ENCODE measurements around the gene SHLD1.

SHLD1 gene

GRCh38 chr20:5865604-5866003 is 115.4 kb downstream of the SHLD1 start:
- Histone ChIP-seq H3K4me1 (ENCODE audit: control insufficient read depth in 1 of 2, insufficient read depth in 2 of 2, low read length in 2 of 2) (no peaks in the 10 kb centered on the region), H3K9me3 (ENCODE audit: insufficient read depth, low read depth, low read length) (no peaks in the 10 kb centered on the region), H4K12ac (ENCODE audit: low read depth, low read length) (no peak overlapping the region), H3K14ac (ENCODE audit: low read length) (no peak overlapping the region), H3K4me3 (ENCODE audit: low read depth, low read length) (no peak overlapping the region), H2BK12ac (ENCODE audit: low read length) (no peak overlapping the region), H2BK120ac (ENCODE audit: insufficient read depth, low read length, poor library complexity) (no peak overlapping the region), H3K9ac (ENCODE audit: low read length) (no peak overlapping the region), H3K27me3 (ENCODE audit: insufficient read depth, low read length) (no peaks in the 10 kb centered on the region), H4K8ac (ENCODE audit: low read depth, low read length) (no peak overlapping the region), H2AK5ac (ENCODE audit: low read length) (no peak overlapping the region), H3K18ac (ENCODE audit: low read length) (no peak overlapping the region), H4K91ac (ENCODE audit: low read depth, low read length) (no peak overlapping the region), H3K79me2 (ENCODE audit: control insufficient read depth, insufficient read depth, low read length, poor library complexity) (no peaks in the 10 kb centered on the region), H3K4me2 (ENCODE audit: low read length) (no peak overlapping the region), H3K27ac (ENCODE audit: low read depth, low read length) (no peak overlapping the region), H3K23ac (ENCODE audit: low read length) (no peak overlapping the region), H2AFZ (ENCODE audit: insufficient read depth, low read length, poor library complexity) (no peak overlapping the region), H3K4ac (ENCODE audit: low read depth, low read length) (no peak overlapping the region), H2BK5ac (ENCODE audit: low read depth, low read length, poor library complexity) (no peak overlapping the region), H3K79me1 (ENCODE audit: low read length) (no peaks in the 10 kb centered on the region), H3K36me3 (ENCODE audit: control insufficient read depth in 1 of 2, insufficient read depth in 2 of 2, low read length in 2 of 2) (no peaks in the 10 kb centered on the region)
- no CpG with 5 or more reads among the region's 2 CpGs for WGBS (ENCODE audit: extremely low coverage, insufficient coverage, insufficient read length)
- DNase-seq = no peak

- WGBS (ENCODE audit: extremely low coverage, insufficient coverage, insufficient read length) = no CpG with 5 or more reads among the region's 4 CpGs
- H3K27ac ChIP-seq (ENCODE audit: low read depth, low read length) = no peak overlapping the region
Measured at GRCh38 chr20:5870568-5870981, 120.4 kb downstream of the SHLD1 start.

GRCh38 chr20:5871459-5872410 is 121.5 kb downstream of the SHLD1 start:
- H3K27me3 ChIP-seq (ENCODE audit: insufficient read depth, low read length) = no peaks in the 10 kb centered on the region
- no peak overlapping the region for H3K18ac ChIP-seq (ENCODE audit: low read length)
- H3K23ac ChIP-seq (ENCODE audit: low read length) = no peak overlapping the region
- no peak overlapping the region for H2BK120ac ChIP-seq (ENCODE audit: insufficient read depth, low read length, poor library complexity)
- WGBS (ENCODE audit: extremely low coverage, insufficient coverage, insufficient read length) = no CpG with 5 or more reads among the region's 6 CpGs
- H3K79me2 ChIP-seq (ENCODE audit: control insufficient read depth, insufficient read depth, low read length, poor library complexity) = no peaks in the 10 kb centered on the region
- no peaks in the 10 kb centered on the region for H3K4me1 ChIP-seq (ENCODE audit: control insufficient read depth in 1 of 2, insufficient read depth in 2 of 2, low read length in 2 of 2)
- no peak overlapping the region for H3K27ac ChIP-seq (ENCODE audit: low read depth, low read length)
- no peak overlapping the region for H3K4me3 ChIP-seq (ENCODE audit: low read depth, low read length)
- no peak overlapping the region for H3K4me2 ChIP-seq (ENCODE audit: low read length)
- no peak overlapping the region for H4K91ac ChIP-seq (ENCODE audit: low read depth, low read length)
- no peak overlapping the region for H3K14ac ChIP-seq (ENCODE audit: low read length)
- H2BK5ac ChIP-seq (ENCODE audit: low read depth, low read length, poor library complexity) = no peak overlapping the region
- H3K9me3 ChIP-seq (ENCODE audit: insufficient read depth, low read depth, low read length) = no peaks in the 10 kb centered on the region
- no peaks in the 10 kb centered on the region for H3K36me3 ChIP-seq (ENCODE audit: control insufficient read depth in 1 of 2, insufficient read depth in 2 of 2, low read length in 2 of 2)
- H2AFZ ChIP-seq (ENCODE audit: insufficient read depth, low read length, poor library complexity) = no peak overlapping the region
- H2BK12ac ChIP-seq (ENCODE audit: low read length) = no peak overlapping the region
- no peak overlapping the region for H3K9ac ChIP-seq (ENCODE audit: low read length)
- H3K4ac ChIP-seq (ENCODE audit: low read depth, low read length) = no peak overlapping the region
- no peak overlapping the region for H4K12ac ChIP-seq (ENCODE audit: low read depth, low read length)
- H2AK5ac ChIP-seq (ENCODE audit: low read length) = no peak overlapping the region
- H3K79me1 ChIP-seq (ENCODE audit: low read length) = no peaks in the 10 kb centered on the region
- no peak overlapping the region for H4K8ac ChIP-seq (ENCODE audit: low read depth, low read length)
- DNase-seq = no peak

More at GRCh38 chr20:5870568-5870981, 120.4 kb downstream of the SHLD1 start:
- H3K4me3 ChIP-seq (ENCODE audit: low read depth, low read length) = no peak overlapping the region
- no peak overlapping the region for H3K9ac ChIP-seq (ENCODE audit: low read length)
- H3K36me3 ChIP-seq (ENCODE audit: control insufficient read depth in 1 of 2, insufficient read depth in 2 of 2, low read length in 2 of 2) = no peaks in the 10 kb centered on the region
- no peaks in the 10 kb centered on the region for H3K79me2 ChIP-seq (ENCODE audit: control insufficient read depth, insufficient read depth, low read length, poor library complexity)
- no peak overlapping the region for H4K91ac ChIP-seq (ENCODE audit: low read depth, low read length)
- no peak for DNase-seq
- H2BK5ac ChIP-seq (ENCODE audit: low read depth, low read length, poor library complexity) = no peak overlapping the region
- no peaks in the 10 kb centered on the region for H3K27me3 ChIP-seq (ENCODE audit: insufficient read depth, low read length)
- H3K9me3 ChIP-seq (ENCODE audit: insufficient read depth, low read depth, low read length) = no peaks in the 10 kb centered on the region
- H2BK120ac ChIP-seq (ENCODE audit: insufficient read depth, low read length, poor library complexity) = no peak overlapping the region
- no peak overlapping the region for H4K12ac ChIP-seq (ENCODE audit: low read depth, low read length)
- no peaks in the 10 kb centered on the region for H3K79me1 ChIP-seq (ENCODE audit: low read length)
- no peak overlapping the region for H2AK5ac ChIP-seq (ENCODE audit: low read length)
- H3K4me1 ChIP-seq (ENCODE audit: control insufficient read depth in 1 of 2, insufficient read depth in 2 of 2, low read length in 2 of 2) = no peaks in the 10 kb centered on the region
- no peak overlapping the region for H2AFZ ChIP-seq (ENCODE audit: insufficient read depth, low read length, poor library complexity)
- no peak overlapping the region for H4K8ac ChIP-seq (ENCODE audit: low read depth, low read length)
- no peak overlapping the region for H3K4ac ChIP-seq (ENCODE audit: low read depth, low read length)
- no peak overlapping the region for H3K23ac ChIP-seq (ENCODE audit: low read length)
- H2BK12ac ChIP-seq (ENCODE audit: low read length) = no peak overlapping the region
- no peak overlapping the region for H3K18ac ChIP-seq (ENCODE audit: low read length)
- H3K14ac ChIP-seq (ENCODE audit: low read length) = no peak overlapping the region
- no peak overlapping the region for H3K4me2 ChIP-seq (ENCODE audit: low read length)

- Histone ChIP-seq H3K23ac (ENCODE audit: low read length) (peak overlapping the region; percentile 72), H2AK5ac (ENCODE audit: low read length) (no peak overlapping the region), H2BK12ac (ENCODE audit: low read length) (no peak overlapping the region)
Measured at GRCh38 chr20:5877128-5877527, 126.9 kb downstream of the SHLD1 start.

More at GRCh38 chr20:5877128-5877527, 126.9 kb downstream of the SHLD1 start:
- Histone ChIP-seq H2BK120ac (ENCODE audit: insufficient read depth, low read length, poor library complexity) (no peak overlapping the region), H2BK5ac (ENCODE audit: low read depth, low read length, poor library complexity) (no peak overlapping the region), H4K8ac (ENCODE audit: low read depth, low read length) (no peak overlapping the region), H3K4ac (ENCODE audit: low read depth, low read length) (no peak overlapping the region), H3K36me3 (ENCODE audit: control insufficient read depth in 1 of 2, insufficient read depth in 2 of 2, low read length in 2 of 2) (no peaks in the 10 kb centered on the region), H4K91ac (ENCODE audit: low read depth, low read length) (no peak overlapping the region), H3K9me3 (ENCODE audit: insufficient read depth, low read depth, low read length) (no peaks in the 10 kb centered on the region), H3K4me3 (ENCODE audit: low read depth, low read length) (no peak overlapping the region), H3K4me2 (ENCODE audit: low read length) (no peak overlapping the region), H3K79me1 (ENCODE audit: low read length) (no peaks in the 10 kb centered on the region), H3K79me2 (ENCODE audit: control insufficient read depth, insufficient read depth, low read length, poor library complexity) (no peaks in the 10 kb centered on the region), H4K12ac (ENCODE audit: low read depth, low read length) (no peak overlapping the region), H2AFZ (ENCODE audit: insufficient read depth, low read length, poor library complexity) (no peak overlapping the region), H3K14ac (ENCODE audit: low read length) (no peak overlapping the region), H3K27me3 (ENCODE audit: insufficient read depth, low read length) (no peaks in the 10 kb centered on the region), H3K9ac (ENCODE audit: low read length) (peak overlapping the region; percentile 13), H3K4me1 (ENCODE audit: control insufficient read depth in 1 of 2, insufficient read depth in 2 of 2, low read length in 2 of 2) (no peaks in the 10 kb centered on the region), H3K18ac (ENCODE audit: low read length) (no peak overlapping the region), H3K27ac (ENCODE audit: low read depth, low read length) (no peak overlapping the region)
- WGBS (ENCODE audit: extremely low coverage, insufficient coverage, insufficient read length) = no CpG with 5 or more reads among the region's 4 CpGs
- DNase-seq = no peak
